RWPE2 (cell line): ENCODE data around the gene VWA3B.
A peak's percentile ranks its signal among the peaks of the same experiment; 100 is the strongest.

Source experiments
- ATAC-seq: fragments of 200-7000 bp; cut with Tn5 transposase; 3 replicates; pipeline ENCODE4 v1.9.1; 2021; ENCODE audit warnings: low read depth
- DNase-seq: peaks from one replicate; pipeline ENCODE4 v3.0.0-alpha.2; 2020; ENCODE audit warnings: low spot score
- H3K27ac ChIP-seq: fragments of 450-650 bp; 2 replicates; pipeline ENCODE4 v1.5.1; 2017; ENCODE audit warnings: mild to moderate bottlenecking; ENCODE audit not compliant: poor library complexity, severe bottlenecking
- H3K27me3 ChIP-seq: fragments of 250-450 bp; sonication (Bioruptor Pico); 2 replicates; pipeline ENCODE4 v1.5.1; 2021; ENCODE audit warnings: mild to moderate bottlenecking, moderate library complexity; ENCODE audit not compliant: insufficient read depth, poor library complexity, severe bottlenecking
- H3K36me3 ChIP-seq: fragments of 250-450 bp; sonication (Bioruptor Pico); 2 replicates; pipeline ENCODE4 v1.5.1; 2020; ENCODE audit warnings: low read depth, mild to moderate bottlenecking, moderate library complexity
- H3K4me1 ChIP-seq: fragments of 250-450 bp; sonication (Bioruptor Pico); 2 replicates; pipeline ENCODE4 v1.5.1; 2021; ENCODE audit warnings: mild to moderate bottlenecking, moderate library complexity; ENCODE audit not compliant: insufficient read depth, poor library complexity, severe bottlenecking
- H3K4me3 ChIP-seq: fragments of 250-450 bp; sonication (Bioruptor Pico); 2 replicates; pipeline ENCODE4 v1.5.1; 2021; ENCODE audit warnings: mild to moderate bottlenecking, moderate library complexity; ENCODE audit not compliant: severe bottlenecking
- H3K9me3 ChIP-seq: fragments of 250-450 bp; sonication (Bioruptor Pico); 2 replicates; pipeline ENCODE4 v1.5.1; 2021; ENCODE audit warnings: mild to moderate bottlenecking, moderate library complexity; ENCODE audit not compliant: severe bottlenecking
- TF ChIP-seq, protein P1 (sequence below): fragments of 450-650 bp; IDR thresholded peaks from one replicate; pipeline ENCODE4 v1.5.1; 2017; ENCODE audit warnings: mild to moderate bottlenecking, moderate library complexity; ENCODE audit not compliant: poor library complexity, severe bottlenecking

VWA3B gene

DNA sequence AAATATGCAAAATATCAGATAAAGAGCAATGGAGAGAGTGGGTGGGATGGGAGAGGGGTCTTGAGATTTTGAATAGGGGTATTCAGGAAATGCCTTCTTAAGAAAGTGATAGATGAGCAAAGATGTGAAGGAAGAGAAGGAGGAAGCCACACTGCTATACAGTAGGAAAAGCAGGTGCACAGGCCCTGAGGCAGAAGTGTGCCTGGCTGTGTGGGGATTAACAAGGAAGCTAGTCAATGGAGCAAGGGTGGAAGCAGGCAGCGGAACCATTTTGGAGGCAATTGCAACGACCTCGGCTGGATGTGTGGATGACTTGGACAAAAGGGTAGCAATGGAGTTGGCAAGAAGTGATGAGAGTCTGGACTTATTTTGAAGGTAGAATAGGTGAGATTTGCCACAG is 248.3 kb downstream of the VWA3B start:
- TF ChIP-seq, protein P1, sequence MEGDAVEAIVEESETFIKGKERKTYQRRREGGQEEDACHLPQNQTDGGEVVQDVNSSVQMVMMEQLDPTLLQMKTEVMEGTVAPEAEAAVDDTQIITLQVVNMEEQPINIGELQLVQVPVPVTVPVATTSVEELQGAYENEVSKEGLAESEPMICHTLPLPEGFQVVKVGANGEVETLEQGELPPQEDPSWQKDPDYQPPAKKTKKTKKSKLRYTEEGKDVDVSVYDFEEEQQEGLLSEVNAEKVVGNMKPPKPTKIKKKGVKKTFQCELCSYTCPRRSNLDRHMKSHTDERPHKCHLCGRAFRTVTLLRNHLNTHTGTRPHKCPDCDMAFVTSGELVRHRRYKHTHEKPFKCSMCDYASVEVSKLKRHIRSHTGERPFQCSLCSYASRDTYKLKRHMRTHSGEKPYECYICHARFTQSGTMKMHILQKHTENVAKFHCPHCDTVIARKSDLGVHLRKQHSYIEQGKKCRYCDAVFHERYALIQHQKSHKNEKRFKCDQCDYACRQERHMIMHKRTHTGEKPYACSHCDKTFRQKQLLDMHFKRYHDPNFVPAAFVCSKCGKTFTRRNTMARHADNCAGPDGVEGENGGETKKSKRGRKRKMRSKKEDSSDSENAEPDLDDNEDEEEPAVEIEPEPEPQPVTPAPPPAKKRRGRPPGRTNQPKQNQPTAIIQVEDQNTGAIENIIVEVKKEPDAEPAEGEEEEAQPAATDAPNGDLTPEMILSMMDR: no peak
- Histone ChIP-seq H3K36me3 (no peaks in the 10 kb centered on the region), H3K4me3 (no peak overlapping the region), H3K27me3 (no peaks in the 10 kb centered on the region), H3K4me1 (no peaks in the 10 kb centered on the region), H3K27ac (peak overlapping the region; percentile 47), H3K9me3 (no peaks in the 10 kb centered on the region)
- DNase-seq: no peak
- no peak for ATAC-seq

DNA sequence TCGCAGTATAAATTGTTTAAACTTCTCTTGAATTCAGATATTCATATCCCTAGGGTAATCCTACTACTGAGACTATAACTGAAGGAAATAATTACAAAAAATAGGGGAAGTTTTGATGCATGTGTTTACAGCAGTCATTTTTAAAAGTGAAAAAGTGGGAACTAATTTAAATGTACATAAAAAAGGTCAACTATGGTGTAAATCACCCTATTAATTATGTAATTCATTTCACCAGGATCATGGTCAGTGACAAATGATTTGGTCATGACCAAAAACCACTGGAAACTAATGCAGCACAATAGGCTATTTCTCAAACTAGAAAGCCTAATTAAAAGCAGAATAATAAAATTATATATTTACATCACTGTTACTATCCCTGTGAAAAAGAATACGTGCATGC is 254.3 kb downstream of the VWA3B start:
- Histone ChIP-seq H3K4me1 (no peaks in the 10 kb centered on the region), H3K27ac (no peak overlapping the region), H3K4me3 (no peak overlapping the region), H3K36me3 (no peaks in the 10 kb centered on the region), H3K27me3 (peaks cover 36% of the 10 kb centered on the region), H3K9me3 (no peaks in the 10 kb centered on the region)
- no peak for ATAC-seq
- DNase-seq: no peak
- TF ChIP-seq, protein P1: no peak

DNA sequence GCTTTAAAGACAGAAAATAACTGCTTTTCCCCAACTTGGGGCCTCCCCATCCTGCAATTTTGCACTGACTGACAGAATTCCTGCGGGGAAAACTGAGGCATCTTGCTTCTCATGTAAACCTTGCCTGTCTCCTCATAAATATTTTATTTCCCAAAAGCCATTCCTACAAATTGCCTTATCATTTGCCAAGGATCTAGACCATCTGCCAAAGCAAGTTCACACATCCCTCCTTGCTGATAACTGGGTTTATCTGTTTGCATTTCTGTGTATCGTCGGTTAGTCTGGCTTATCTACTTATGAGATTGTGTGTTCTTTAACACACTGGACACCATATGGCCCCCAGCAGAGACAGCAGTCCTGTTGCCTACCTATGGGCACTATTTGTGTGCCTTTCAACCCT is 256.3 kb downstream of the VWA3B start:
- no peak for DNase-seq
- TF ChIP-seq, protein P1: no peak
- Histone ChIP-seq H3K4me1 (no peaks in the 10 kb centered on the region), H3K36me3 (no peaks in the 10 kb centered on the region), H3K9me3 (no peaks in the 10 kb centered on the region), H3K27ac (no peak overlapping the region), H3K27me3 (peaks cover 56% of the 10 kb centered on the region), H3K4me3 (no peak overlapping the region)
- ATAC-seq: no peak

DNA sequence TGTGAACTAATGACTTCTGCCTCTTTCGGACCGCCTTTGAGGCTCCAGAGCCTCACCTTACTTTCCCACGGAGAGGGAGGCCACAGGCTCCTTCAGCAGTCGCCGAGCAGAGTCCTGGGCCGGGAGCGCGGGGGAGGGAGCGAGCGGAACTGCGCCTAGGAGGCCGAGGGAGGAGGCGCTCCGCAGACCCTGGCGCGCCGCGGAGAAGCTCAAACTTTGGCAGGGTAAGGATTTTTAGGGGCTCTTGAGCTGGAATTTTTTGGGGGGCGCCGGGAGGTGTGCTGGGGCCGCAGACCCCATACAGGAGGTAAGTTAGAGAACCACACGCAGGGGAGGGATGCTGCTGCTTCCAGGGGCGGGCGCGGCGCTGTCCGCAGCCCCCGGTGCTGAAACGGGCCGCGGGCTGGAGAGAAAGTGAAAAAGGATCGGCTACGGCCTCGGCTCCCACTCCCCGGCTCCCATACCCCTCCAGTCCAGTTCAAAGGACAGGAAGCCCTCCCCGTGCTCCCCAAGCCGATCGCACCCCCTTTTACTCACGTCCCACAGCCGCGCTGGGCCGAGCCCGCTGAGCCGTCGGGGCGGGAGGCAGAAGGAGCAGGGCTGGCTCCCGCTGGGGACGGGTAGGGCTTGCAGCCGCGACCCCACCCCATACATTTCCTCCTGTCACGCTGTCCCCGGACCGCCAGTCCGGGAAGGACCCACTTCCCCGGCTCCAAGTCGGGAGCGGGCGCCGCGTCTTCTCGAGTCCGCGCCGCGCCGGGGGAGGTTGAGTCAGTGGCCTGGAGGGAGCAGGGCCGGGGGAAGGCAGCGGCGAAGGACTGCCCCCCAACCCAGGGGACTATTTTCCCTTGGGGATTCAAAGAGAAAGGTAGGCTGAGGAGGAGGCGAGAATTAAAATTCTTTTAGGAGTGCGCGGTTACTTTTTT is 259.6 kb downstream of the VWA3B start, which contains the start of gene CNGA3:
Gene CNGA3, plus strand, starts transcription at position 146 of the 926 bp plus-strand sequence. CDS start 23,520 bp downstream, outside the sequence.
- no peaks in the 10 kb centered on the region for H3K4me1 ChIP-seq
- ATAC-seq (no peak; the same call in 2 of the 3 replicates), DNase-seq (no peak)
- no peak within 1 kb of the TSS for H3K27ac ChIP-seq
- H3K9me3 ChIP-seq: no peaks in the 10 kb centered on the region
- no peak within 1 kb of the TSS for H3K4me3 ChIP-seq
- H3K36me3 ChIP-seq: no peaks in the 10 kb centered on the region
- TF ChIP-seq, protein P1: no peak
- H3K27me3 ChIP-seq: peaks cover 77% of the 10 kb centered on the region
